Measurements from ENCODE around the gene SPANXN3.
A peak's percentile ranks its signal among the peaks of the same experiment; 100 is the strongest.
"Not testable (repeated sequence)": the region's sequence is repeated elsewhere in the genome, so short reads cannot be mapped to it uniquely, and the experiment has no call there.

Gene SPANXN3, protein sequence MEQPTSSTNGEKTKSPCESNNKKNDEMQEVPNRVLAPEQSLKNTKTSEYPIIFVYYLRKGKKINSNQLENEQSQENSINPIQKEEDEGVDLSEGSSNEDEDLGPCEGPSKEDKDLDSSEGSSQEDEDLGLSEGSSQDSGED

DNA sequence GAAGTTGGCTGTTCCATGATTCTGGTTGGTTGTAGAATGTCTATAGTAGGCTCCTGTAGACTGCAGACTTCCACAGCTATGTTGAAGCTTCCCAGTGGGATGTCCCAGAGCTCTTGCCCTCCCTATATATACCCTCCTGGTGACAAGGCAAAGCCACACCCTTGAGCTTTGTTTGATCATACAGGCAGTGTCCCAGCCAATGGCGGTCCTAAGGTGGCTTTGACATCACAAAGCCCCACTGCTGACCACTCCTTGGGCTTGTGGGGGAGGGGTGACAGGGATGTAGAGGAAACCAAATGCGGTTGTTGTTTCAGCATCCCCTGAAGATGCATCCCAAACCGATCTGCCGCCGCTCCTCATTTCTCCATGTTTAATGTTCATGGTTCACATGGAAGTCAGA lies at the start of gene SPANXN3:
SPANXN3 (minus strand) TSS at position 101 of the 400 bp plus-strand sequence; CDS start at position 17, 84 bp downstream.
- DNase-seq, result not testable (repeated sequence)

DNA sequence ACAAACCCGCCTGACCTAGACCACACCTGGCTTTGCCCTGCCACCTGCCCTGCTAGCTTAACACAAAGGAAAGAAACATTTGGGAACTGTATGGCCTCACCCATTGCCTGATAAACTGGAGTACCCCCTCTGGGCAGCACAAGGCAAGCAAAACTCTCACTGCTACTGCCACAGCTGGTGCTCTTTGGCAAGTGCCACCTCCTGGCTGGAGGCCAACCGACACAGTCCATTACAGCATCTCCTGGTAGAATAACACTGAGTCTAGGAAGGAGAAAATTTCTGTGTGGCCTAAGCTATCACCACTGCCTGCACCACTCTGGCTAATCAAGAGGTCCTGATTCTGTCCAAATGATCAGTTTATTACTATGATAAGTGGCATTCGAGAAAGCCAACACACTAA lies 18.9 kb upstream of the SPANXN3 start:
- peak; percentile 63 for DNase-seq

DNA sequence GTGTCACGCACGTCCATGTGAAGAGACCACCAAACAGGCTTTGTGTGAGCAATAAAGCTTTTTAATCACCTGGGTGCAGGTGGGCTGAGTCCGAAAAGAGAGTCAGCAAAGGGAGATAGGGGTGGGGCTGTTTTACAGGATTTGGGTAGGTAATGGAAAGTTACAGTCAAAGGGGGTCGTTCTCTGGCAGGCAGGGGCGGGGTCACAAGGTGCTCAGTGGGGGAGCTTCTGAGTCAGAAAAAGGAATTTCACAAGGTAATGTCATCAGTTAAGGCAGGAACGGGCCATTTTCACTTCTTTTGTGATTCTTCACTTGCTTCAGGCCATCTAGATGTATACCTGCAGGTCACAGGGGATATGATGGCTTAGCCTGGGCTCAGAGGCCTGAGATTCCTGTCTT lies 15.1 kb downstream of the SPANXN3 start:
- DNase-seq, result not testable (repeated sequence)

DNA sequence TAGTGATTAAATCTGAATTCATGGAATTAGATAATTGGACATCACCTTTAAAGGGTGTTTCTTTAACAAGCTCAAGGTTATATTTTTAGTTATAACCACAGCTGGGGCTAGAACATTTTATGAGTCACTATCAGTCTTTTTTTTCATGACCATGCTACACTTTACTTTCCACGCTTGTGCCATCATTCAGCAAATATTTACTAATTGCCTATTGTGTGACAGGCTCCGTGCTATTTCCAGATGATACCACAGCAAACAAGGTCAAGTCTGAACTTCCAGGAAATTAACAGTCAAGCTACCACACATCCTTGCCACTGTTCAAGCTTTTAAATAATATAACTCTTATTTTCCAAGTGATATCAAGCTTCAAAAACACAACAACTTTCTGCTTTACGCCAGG lies 16.5 kb downstream of the SPANXN3 start:
- no peak for DNase-seq

DNA sequence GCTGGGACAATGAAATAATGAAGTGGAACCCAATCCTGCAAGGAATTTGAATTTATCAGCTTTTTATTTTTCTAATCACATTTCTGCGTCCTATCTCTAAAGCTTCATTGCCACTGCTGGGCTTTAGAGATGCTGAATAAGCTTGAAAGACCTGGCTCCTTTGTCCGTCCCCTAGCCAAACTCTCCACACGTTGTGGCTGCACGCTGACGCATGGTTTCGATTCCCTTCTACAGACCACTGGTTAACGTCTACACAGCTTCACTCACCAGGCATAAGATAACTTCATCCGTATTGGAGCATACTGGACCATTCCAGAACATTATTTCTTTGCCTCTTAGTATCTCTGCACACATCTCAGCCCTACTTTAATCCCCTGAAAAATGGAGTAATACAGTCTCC lies 31.2 kb downstream of the SPANXN3 start:
- no peak for DNase-seq

DNA sequence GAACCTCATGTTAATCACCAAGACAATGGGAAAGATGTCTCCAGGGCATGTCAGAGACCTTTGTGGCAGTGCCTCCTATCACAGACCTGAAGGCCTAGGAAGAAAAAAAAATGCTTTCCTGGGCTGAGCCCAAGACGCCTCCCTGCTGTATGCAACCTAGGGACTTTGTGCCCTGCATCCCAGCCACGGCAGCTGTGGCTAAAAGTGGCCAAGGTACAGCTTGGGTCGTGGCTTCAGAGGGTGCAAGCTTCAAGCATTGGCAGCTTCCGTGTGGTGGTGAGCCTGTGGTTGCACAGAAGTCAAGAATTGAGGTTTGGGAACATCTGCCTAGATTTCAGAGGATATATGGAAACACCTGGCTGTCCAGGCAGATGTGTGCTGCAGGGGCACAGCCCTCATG lies 40.5 kb downstream of the SPANXN3 start:
- no peak for DNase-seq

DNA sequence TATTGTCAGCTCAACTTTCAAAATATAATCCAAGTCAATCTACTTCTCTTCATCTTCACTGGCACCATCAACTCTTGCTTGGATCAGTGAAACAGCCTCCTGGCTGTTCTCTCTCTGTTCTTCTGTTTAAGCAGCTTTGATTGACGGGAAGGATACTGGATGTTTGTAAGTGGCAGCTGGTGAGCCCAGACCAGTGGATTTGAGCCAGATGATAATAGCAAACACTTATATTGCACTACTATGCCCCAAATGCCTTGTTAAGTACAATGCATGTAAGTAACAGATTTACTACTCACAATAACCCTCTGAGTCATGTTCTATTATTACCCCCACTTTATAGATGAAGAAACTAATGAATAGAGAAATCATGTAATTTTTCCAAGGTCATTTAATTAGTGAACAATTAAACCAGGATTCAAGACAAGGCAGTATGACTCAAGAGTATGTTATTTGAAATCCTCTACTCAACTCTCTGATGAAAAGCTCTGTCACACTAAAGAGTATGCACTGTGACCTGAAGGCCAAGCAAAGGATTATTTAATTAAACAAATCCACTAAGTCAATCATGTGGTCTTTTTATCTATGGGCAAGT lies 44.8 kb downstream of the SPANXN3 start:
- DNase-seq, result no peak

DNA sequence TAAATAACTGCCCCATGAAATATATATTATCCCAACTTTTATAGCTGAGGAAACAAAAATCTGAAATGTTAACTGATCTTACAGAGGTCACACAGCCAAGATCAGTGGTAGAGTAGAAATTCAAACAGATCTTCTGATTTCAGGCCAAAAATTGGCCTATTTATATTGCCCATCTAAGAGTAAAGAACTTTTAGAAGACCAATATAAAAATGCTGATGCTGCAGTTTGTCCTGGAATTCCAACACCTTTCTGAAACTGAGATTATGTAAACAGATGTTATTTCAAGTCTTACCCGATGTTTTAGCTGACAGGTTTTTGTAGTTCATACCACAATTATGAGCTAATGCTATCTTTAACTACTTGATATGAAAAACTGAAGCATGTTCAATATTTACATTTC lies 51.1 kb downstream of the SPANXN3 start:
- DNase-seq, result no peak

DNA sequence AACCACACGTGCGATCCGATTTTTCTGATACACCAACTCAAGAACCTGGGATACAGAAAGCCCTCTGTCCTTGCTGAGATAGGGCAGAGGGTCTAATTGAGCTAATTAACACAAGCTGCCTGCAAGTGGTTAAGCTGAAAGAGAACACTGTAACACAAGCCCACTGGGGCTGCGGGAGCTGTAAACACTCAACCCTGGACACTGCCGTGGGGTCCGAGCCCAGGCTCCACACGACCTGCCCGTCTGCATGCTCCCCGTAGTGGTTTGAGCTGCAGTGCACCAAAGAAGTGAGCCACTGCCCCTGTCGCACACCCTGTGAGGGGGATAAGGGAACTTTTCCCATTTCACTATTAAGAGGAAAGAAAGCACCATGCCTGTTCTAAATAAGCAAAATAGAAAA lies 54.6 kb downstream of the SPANXN3 start:
- no peak for DNase-seq

DNA sequence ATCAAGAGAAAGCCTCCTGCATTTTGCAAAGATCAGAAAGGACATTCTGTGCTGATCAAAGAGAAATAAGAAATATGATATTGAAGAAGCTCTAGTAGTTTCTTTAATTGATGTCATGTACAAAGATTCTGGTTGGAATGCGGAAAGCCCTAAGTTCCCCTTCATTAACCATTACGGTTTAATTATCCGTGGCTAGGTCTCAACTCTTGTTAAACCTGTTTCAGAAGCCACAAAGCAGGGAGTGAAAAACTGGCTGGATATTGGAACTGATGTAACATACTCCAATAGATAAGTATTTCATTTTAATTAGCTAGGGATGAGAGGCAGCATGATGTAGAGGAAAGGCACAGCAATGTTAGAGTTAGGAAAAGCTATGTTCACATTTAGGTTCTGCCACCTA lies 55.7 kb downstream of the SPANXN3 start:
- no peak for DNase-seq
